Measurements from ENCODE around the gene CLDN8.

The CLDN8 gene

DNA sequence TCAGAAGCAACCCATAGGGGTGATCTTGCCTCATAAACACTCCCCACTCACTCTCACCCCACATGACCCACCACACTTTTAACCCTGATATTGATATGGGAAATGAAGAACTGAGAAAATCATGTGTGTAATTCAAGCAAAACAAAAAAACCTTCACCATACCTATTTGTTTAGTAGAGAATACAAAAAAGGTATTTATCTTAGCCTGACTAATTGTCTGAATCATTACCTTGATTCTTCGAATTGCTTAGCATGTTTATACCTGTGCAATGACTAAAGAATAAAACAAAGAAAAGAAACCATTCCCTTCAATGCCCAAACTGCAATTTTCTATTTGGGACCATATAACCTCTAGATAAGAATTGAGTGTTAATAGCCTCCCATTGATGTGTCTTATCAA, 51.1 kb downstream of the CLDN8 start:
- Mint-ChIP-seq H3K27me3 (no peaks in the 10 kb centered on the region), H3K27ac (no peak overlapping the region), H3K9me3 (peaks cover 0 to 4% of the 10 kb centered on the region in 2 donors), H3K4me3 (no peak overlapping the region), H3K4me1 (no peaks in the 10 kb centered on the region)
- ATAC-seq = no peak
- no peak for DNase-seq

Measured in stimulated activated naive CD8-positive, alpha-beta T cell treated with anti-CD3 and anti-CD28 coated beads, Interleukin-15, amount 100 ng/mL, for 72 hours (primary cell).